GM19452 (cell line): ENCODE measurements around the gene CCSAP.
"Not testable (repeated sequence)": the region's sequence is repeated elsewhere in the genome, so short reads cannot be mapped to it uniquely, and the experiment has no call there.

Experiments used
- ATAC-seq: cut with Tn5 transposase; IDR thresholded peaks from one replicate; pipeline ENCODE4 v1.9.1; 2021; ENCODE audit not compliant: unreplicated experiment

Gene CCSAP

DNA sequence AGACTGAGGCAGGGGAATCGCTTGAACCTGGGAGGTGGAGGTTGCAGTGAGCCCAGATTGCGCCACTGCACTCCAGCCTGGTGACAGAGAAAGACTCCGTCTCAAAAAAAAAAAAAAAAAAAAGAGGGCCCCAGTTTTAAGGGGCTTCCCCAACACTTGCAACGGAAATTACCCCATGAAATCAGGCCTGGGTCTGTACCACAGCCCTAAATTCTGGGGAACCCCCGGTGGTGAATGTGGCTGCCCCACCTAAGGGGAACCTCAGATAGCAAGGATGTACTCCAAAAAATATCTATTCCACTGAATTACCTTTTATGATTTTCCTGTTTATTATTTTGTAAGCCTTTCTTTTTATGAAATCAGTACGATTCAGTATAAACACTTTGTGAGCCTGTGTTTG, 15.1 kb downstream of the CCSAP start:
- not testable (repeated sequence) for ATAC-seq

DNA sequence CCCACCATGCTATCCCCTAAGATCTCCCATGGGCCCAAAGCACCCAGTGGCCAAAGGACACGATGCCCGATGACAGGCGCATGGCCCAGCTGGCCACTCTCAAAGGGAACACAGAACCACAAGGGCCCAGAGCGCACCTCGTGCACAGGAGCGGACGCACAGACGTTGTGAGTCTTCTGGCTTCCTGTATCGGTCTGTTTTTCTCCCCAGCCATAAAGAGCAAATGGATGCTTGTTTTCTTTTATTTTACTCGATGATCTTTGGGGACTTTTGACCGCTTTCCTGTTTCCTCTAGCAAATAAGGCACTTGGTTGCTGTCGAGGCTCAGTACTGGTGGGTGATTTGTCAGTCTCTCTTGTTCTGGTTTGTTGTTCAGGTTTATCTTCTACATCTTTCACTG, 16.2 kb downstream of the CCSAP start:
- no peak for ATAC-seq

DNA sequence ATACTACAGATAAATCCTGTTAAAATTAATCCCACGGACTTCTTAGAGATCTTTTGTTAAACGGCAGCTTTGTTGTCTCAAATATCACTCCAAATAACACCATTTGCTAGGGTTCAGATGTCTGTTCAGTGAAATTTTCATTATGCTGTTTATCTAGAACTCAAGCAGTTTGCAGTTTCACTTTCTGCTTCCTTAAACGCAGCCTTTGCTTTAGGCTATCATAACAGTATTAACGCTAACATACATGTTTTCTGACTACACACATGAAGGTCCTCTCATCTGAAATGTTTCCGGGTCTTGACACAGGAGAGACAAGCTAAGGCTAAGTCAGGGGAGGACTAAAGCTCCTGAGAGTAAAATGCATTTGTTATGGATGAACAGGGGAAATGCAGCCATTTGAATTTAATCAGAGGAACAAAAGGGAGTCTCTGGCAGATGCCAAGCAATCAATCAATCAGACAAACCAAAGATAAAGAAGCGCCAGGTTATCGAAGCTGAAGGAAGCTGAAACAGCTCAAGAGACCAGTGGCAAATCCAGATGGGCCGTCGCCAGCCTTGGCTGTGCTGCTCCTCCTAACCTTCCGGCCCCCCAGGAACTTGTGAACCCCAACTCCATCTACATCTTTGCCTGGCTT, 16.9 kb downstream of the CCSAP start:
- ATAC-seq, result no peak

DNA sequence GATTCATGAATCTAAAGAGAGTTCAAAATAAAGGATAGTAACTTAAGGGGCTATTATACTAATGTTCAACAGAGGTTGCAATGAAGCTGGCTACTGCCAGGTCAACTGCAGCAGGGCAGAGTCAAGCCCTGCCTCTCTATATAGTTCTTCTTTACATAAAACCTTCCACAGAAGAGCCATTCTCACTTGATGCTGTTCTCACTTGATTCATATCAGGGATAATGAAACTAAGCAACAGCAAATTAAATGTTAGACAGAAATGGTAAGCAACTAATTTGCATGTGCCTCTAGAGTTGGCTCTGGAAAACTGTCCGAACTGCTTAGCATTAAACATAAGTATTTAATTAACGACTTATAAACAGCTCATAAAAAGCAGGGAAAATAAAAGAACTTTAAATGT, 17.4 kb downstream of the CCSAP start:
- no peak for ATAC-seq

DNA sequence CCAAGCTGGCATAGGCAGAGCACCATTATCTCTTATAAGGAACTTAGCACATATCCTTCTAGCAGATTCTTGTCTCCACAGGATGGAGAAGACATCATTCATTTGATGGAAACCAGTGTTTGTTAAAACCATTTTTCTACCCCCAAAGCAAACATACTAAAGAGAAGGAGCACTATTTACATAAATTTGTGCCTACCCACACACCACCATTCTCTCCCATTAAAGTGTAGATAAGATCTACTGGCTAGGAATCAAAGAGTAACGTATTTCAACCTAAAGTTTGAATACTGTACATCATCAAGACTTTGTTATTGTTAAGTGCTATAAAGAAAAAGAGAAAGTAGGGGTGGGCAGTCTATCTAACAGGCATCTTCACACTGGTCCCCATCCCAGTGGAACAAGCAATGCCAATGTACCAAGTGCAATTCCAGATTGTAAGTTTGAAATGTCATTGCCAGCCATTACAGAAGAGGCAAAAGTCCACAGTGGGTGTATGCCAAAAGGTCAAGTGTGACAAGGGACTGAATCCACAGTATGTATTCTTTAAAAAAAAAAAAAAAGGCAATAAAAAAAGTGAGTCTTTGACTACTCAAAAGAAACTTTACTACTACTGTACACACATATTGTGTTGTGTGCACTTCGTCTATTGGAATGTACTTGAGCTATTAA, 18.8 kb downstream of the CCSAP start:
- no peak for ATAC-seq

DNA sequence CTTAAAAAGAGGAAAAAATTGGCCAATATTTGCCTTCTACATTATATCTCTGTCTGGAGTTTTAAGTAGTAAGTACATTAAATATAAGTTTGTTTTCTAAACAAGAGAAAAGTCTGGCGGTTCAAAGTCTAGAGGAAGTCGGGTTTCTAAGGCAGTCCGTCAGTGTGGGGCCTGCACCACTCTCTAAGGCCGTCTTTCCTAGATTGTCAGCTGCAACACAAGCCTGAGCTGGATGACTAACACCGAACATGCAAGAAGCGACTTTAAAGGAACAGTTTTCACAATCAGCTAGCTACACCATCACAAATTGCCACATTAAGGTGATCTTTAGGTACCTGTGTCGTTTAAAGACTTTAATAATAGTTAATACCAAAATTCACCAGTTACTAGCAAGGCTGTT, 19.6 kb downstream of the CCSAP start:
- ATAC-seq, result no peak

DNA sequence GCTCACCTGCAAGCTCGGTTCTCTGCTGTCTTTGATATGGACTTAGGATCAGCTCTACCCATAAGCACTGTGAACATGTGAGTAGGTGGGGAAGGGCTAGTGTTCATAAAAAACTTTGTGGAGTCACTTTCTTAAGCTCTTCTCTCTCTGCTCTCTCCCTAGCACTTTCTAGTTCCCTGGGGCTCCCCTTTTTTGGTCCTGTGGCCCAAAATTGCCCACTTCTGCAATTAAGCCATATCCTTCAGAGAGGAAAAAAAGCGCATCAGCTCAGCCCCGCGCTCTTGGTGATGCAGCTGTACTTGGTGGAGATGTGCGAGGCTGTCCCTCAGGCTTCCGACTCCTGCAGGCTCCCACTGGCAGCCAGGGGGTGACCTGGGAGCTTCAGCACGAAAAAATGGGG, 23.4 kb downstream of the CCSAP start:
- ATAC-seq, result no peak

DNA sequence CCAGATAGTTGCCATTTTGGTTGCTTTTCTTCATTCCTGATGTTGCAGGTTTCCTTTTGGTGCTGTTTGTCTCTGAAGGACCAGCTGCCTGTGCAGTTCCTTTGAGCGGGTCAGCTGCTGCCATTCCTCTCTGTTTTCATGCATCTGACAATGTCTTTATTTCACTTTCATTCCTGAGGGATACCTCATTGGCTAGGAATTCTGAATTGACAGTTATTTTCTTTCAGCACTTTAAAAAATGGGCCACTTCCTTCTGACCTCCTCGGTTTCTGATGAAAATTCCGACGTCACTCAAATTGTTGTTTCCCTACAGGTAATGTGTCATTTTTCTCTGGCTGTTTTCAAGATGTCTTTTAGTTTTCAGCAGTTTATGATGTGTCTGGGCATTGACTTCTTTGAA, 24.8 kb downstream of the CCSAP start:
- no peak for ATAC-seq

DNA sequence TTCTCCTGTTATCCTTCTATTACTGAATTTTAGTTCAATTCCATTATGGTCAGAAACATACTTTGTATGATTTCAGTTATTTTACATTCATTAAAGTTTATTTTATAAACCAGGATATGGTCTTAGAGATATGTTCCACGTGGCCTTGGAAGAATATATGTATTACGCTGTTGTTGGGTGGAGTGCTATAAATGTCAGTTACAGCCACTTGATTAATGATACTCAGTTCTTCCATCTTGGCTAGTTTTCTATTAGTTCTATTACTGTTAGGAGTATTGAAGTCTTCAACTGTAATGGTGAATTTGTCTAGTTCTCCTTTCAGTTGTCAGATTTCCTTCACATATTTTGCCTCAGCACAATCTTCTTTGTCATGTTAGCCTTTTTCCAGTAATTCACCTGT, 26.7 kb downstream of the CCSAP start:
- no peak for ATAC-seq

DNA sequence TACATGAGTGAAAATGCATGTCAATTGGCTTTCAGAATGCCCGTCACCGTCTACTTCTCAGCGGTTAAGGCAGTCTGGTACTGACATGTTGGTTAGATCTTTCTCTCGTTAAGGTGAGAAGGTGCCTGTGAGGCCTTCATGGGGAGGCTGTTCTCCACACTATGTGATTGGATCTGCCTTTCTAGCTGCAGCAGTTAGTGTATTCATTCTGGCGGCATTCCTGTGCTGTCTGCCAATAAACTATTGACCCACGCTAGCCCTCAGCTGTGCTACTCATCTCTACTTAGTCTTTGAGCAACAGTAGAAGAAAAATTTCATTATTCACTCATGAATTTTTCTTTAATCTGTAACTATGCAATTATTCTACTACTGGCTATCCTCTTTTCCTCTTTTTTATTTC, 32.0 kb downstream of the CCSAP start:
- ATAC-seq, result no peak

DNA sequence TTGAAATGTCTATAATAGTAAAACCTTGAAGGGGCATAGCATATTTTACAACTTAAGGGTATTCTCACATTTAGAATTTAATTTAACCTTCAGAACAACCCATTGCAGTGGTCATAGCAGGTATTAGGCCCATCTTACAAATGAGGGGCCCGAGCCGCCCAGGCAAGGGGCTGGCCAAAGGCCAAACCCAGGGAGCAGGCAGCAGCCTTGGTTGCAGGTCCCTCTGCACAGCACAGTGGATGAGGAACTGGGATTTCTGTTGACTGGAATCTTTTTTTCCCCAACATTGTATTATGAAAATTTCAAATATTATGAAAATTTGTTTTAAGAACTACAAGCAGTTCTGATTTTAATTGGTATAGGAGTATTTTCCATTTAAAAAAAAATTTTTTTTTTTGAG, 33.2 kb downstream of the CCSAP start:
- ATAC-seq, result no peak

DNA sequence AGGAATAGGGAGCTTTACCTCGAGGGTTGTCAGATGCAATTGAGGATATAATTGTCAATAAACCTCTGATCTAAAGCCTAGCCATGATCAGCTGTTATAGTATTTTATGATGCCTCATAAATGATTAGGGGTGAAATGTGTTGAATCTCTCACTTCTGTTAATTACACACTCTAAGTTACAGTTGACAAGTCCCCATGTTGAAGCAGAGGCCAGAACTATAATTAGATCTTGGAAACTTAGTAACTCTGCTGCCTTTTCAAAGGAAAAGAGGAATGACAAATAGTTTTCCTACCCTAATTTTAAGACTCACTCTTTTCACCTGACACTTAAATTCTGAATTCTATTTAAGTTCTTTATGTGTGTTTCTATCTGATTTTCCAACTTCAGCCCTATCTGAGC, 33.8 kb downstream of the CCSAP start:
- no peak for ATAC-seq

DNA sequence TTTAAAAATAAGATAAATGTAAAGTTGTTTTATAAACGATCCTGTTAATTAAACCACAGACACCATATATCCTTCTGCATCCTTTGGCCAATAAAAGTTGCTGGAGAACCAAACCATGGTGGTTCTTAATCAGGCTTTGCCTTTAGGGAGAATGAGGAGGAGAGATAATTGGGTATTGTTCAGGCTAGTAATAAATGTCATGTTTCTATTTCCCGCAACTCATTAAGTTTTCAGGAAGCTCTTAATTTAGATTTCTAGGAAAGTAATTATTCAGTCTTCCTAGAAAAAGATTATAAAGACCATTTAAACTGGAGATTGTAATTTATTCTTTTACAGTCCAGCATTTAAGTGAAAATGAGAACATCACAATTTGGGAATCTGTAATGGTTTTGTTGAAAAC, 37.5 kb downstream of the CCSAP start:
- ATAC-seq, result no peak

DNA sequence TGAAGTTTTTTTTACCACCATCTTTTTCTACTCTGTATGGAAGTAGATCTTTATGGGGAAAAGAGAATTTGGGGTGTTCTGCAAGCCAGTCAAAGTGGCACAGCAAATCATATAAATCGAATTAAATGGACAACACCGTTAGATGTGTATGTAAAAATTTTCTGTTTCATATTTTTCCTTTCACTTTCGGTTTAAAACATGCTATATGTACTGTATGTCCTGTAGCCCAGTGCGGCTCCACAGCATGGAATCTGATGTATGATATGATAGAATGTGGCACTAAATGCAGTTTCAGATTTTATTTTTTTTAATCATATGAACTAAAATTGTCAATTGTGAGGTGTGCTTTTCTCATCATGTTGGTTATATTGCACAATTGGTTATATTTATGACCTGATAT, 39.0 kb downstream of the CCSAP start:
- no peak for ATAC-seq

DNA sequence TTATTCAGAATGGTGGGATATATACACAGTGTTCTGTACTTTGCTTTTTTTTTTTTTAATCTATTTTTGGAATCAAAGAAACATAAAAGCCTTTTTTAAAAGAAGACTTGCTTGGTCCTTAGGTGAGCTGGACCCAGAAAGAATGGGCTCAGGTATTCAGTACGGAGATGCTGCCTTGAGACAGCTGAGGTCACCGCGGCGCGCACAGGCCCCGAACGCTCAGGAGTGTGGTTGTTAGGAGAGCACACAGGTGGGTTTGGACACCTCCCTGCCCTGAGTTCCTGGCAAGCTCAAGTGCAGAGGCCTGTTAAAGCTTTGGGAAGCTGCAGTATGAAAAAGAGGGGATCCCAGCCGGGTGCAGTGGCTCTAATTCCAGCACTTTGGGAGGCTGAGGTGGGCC, 40.1 kb downstream of the CCSAP start:
- ATAC-seq, result no peak

DNA sequence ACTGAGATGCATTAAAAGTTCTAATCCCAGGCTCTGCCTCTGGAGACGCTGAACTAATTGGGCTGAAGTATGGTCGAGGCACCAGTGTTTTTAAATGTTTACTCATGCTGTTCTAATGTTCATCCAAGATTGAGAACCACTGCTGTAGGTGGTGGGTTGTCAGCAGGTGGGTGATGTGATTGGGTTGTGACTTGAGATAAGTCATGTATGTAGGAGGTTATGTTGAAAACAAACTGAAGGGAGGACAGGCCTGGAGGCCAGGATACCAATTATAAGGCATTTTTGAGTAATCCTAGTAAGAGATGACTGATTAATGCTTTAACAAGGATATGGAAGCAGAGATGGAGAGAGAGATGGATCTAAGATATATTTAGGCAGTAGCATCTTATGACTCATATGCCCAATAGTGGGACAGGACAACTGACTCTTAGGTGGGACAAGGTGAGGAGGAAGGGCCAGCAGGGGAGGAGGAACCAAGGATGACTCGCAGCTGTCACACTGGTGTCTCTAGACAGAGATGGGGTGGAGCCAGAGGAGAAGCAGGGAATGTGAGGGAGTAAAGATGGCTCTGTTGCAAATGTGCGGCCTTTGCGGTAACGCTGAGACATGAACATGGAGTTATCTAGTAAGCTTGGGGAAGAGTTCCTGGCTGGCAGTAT, 42.6 kb downstream of the CCSAP start:
- ATAC-seq, result no peak

DNA sequence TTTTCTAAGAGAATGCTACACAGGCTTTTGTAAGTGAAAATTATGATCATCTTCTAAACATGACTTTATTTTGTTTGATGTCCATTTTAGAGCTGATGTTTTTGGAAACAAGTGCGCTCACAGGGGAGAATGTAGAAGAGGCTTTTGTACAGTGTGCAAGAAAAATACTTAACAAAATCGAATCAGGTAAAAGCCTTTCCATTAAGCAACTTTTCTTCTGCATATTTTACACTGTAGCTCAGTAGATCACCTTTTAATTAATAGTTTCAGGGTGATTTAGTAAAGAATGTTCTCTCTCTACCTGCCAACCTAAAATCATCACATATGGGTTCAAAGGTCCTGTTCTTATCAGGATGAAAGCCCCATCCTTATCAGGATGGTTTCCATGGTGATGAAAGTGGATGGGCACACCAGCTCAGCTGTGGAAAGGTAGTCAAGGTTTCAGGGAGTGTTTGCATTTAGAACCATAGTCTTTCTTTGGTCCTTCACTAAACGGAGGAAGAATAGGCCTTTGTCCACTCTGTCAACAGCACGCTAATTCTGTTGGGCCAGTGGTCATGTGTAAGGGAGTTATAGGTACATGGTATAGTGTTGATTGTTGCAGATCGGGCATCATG, 43.9 kb downstream of the CCSAP start:
- ATAC-seq, result no peak

DNA sequence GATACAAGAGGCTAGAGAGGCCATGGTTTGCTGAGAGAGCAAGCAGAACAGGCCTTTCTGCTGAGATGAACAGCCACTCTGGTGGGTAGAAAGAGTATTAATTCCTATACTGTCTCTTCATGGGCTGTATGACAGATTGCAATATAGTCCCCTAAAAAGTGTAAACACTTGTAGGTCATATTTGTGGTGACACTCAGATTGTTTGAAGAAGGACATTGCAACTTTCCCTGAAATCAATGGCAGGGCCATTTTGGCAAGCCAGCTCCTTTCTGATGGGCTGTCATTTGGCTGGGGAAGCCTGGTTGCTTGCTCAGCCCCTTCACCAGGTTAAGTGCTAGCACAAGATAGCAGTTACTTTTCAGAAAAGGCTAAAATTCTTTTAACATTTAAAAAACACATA, 44.4 kb downstream of the CCSAP start:
- no peak for ATAC-seq

DNA sequence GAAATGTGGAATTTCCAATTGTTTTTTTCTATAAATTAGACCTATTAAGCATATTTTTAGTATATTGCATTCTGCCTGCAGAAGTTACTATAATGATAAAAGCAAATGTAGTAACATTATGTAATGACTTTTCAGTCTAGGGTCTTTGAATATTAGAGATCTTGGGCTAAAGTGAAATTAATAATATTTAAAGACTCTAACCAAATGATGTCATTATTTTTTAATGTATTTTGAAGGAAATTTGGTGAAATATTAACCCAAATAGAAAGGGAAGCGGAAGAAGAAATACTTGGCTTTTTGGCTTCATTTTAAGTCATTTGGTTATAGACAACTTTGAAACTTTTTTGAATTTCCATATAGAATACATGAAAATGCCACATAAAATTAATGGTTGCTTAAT, 45.1 kb downstream of the CCSAP start:
- no peak for ATAC-seq

DNA sequence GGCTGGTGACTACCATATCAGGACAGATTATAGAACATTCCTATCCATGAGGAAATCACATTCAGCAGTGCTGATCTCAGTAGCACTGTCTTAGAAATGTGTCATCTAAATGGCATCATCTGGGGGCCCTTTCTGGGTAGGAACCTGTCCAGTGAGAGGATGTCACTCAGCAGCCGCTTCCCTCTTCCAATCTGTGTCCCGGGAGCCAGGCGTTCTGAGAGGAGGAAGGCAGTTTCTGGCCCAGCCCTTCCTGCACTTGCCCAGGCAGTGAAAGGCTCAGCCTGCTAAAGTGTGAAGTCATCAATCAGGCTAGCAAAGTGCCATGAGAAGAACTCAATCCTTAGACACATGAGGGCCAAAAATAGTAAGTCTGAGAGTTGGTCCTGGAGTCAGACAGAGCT, 46.3 kb downstream of the CCSAP start:
- no peak for ATAC-seq

DNA sequence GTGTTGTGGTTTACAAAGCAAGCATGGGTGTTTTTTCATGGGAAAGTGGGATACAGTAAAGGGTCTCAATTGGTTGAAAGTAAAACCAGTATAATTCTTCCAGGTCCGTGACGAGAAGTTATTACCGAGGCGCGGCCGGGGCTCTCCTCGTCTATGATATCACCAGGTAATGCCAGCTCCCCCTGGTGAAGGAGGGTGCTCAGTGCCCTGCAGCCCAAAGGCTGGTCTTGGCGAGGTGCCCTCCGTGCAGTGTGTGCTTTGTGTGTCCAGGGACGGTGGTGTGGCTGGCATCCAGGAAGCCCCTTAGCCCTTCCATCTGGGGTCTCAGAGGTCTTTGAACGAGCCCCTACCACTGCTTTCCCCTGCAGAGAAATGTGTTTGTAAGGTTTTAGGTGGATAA, 47.1 kb downstream of the CCSAP start:
- no peak for ATAC-seq

DNA sequence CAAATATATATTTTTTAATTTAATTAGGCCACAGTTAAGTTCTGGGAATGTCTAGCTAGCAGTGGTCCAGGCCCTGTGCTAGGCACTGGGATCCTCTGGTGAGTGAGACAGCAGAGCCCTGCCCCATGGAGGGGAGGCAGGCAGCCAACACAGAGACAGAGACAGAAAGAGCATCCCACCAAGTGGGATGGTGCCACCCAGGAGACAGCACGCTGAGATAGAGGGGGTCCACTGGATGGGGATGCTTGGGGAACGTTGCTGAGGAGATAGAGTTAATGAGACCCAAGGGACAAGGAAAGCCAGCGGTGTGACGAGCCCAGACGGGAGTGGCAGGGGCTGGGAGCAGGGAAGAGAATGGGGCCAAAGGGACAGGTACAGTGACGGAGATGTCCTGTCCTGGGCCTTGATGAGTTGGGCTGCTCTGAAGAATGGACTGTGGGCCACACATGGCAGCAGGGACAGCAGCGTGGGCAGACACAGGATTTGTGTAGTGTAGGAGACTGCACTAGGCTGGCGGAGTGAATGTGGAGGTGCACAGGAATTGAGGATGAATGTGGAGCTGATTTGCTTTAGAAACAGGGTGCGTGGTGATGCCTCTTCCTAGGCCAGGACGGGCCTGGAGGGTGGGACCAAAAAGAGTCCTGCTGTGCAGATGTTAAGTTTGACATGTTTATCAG, 49.2 kb downstream of the CCSAP start:
- no peak for ATAC-seq
